Thoracic aorta (tissue), 2 donors: ENCODE measurements around the gene NELL1. TPM values are rescaled to one million over a fixed set of nuclear protein-coding genes. Genes with fewer than 3 reads are reported as not detected.

ENCODE experiments used
- ATAC-seq: fragments of 150-250 bp; one replicate; pipeline ENCODE4 v1.8.0; 2017; ENCODE audit warnings: low read depth; ENCODE audit not compliant: insufficient number of reproducible peaks, low FRiP score
- DNase-seq: peaks from one replicate; pipeline ENCODE4 v3.0.0-alpha.2; 2020; ENCODE audit warnings: low spot score
- H3K27ac ChIP-seq, 2 donors: fragments of 200-600 bp; sonication (generic); 1 replicate in 1 of 2; 2 replicates in 1 of 2; pipeline ENCODE4 v1.5.1; 2016; ENCODE audit warnings: mild to moderate bottlenecking in 2 of 2, moderate library complexity in 2 of 2
- H3K27me3 ChIP-seq: fragments of 200-600 bp; sonication (generic); replicated peaks from 2 replicates; pipeline ENCODE4 v1.6.0; 2016; ENCODE audit warnings: mild to moderate bottlenecking; ENCODE audit not compliant: insufficient read depth
- H3K36me3 ChIP-seq: fragments of 200-600 bp; sonication (generic); one replicate; pipeline ENCODE4 v1.5.1; 2016
- H3K4me1 ChIP-seq, 2 donors: fragments of 200-600 bp; sonication (generic); 1 replicate in 1 of 2; 2 replicates in 1 of 2; pipeline versions ENCODE4 v1.5.1 to v1.6.0; 2016; ENCODE audit warnings: low read depth in 2 of 2, mild to moderate bottlenecking in 1 of 2; ENCODE audit not compliant: control insufficient read depth in 1 of 2
- H3K4me3 ChIP-seq: fragments of 200-600 bp; sonication (generic); 2 replicates; pipeline ENCODE4 v1.5.1; 2016; ENCODE audit warnings: mild to moderate bottlenecking
- H3K9me3 ChIP-seq: fragments of 200-600 bp; sonication (generic); 2 replicates; pipeline ENCODE4 v1.5.1; 2016
- total RNA-seq, 2 donors: library from RNA; depleted of rRNA; stranded (reverse); fragments of >200 nt; gene quantifications; one replicate each; pipeline versions ENCODE4 v1.1.0 to v1.2.3, GENCODE V29; 2016
- TF ChIP-seq, protein P1 (sequence below): fragments of 200-600 bp; sonication (generic); IDR thresholded peaks from one replicate; pipeline ENCODE4 v1.5.1; 2019; ENCODE audit warnings: antibody characterized with exemption

NELL1 gene
- total RNA-seq, 2 donors from 2014 or later = 0.78 TPM; not detected in 1

GRCh38 chr11:20910733-20911132 is 241.3 kb downstream of the NELL1 start:
- TF ChIP-seq, protein P1, sequence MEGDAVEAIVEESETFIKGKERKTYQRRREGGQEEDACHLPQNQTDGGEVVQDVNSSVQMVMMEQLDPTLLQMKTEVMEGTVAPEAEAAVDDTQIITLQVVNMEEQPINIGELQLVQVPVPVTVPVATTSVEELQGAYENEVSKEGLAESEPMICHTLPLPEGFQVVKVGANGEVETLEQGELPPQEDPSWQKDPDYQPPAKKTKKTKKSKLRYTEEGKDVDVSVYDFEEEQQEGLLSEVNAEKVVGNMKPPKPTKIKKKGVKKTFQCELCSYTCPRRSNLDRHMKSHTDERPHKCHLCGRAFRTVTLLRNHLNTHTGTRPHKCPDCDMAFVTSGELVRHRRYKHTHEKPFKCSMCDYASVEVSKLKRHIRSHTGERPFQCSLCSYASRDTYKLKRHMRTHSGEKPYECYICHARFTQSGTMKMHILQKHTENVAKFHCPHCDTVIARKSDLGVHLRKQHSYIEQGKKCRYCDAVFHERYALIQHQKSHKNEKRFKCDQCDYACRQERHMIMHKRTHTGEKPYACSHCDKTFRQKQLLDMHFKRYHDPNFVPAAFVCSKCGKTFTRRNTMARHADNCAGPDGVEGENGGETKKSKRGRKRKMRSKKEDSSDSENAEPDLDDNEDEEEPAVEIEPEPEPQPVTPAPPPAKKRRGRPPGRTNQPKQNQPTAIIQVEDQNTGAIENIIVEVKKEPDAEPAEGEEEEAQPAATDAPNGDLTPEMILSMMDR = no peak
- H3K9me3 ChIP-seq = no peaks in the 10 kb centered on the region
- H3K4me3 ChIP-seq = no peak overlapping the region
- H3K4me1 ChIP-seq = no peaks in the 10 kb centered on the region
- no peak overlapping the region for H3K27ac ChIP-seq
- ATAC-seq (no peak), DNase-seq (no peak)
- no peaks in the 10 kb centered on the region for H3K27me3 ChIP-seq
- no peaks in the 10 kb centered on the region for H3K36me3 ChIP-seq

- Histone ChIP-seq H3K36me3 (no peaks in the 10 kb centered on the region), H3K9me3 (no peaks in the 10 kb centered on the region), H3K27me3 (no peaks in the 10 kb centered on the region), H3K4me3 (no peak overlapping the region), H3K4me1 (no peaks in the 10 kb centered on the region), H3K27ac (no peak overlapping the region)
- TF ChIP-seq, protein P1 = no peak
- no peak for ATAC-seq
- DNase-seq = no peak
Observed at GRCh38 chr11:20912065-20912821, 242.9 kb downstream of the NELL1 start.

GRCh38 chr11:20912922-20913512 is 243.6 kb downstream of the NELL1 start:
- Histone ChIP-seq H3K4me1 (no peaks in the 10 kb centered on the region), H3K27me3 (no peaks in the 10 kb centered on the region), H3K27ac (no peak overlapping the region), H3K36me3 (no peaks in the 10 kb centered on the region), H3K4me3 (no peak overlapping the region), H3K9me3 (no peaks in the 10 kb centered on the region)
- ATAC-seq (no peak), DNase-seq (no peak)
- TF ChIP-seq, protein P1 = no peak

GRCh38 chr11:20917306-20917705 is 247.9 kb downstream of the NELL1 start:
- H3K36me3 ChIP-seq = no peaks in the 10 kb centered on the region
- DNase-seq = no peak
- no peak overlapping the region for H3K27ac ChIP-seq
- TF ChIP-seq, protein P1 = no peak
- no peaks in the 10 kb centered on the region for H3K4me1 ChIP-seq
- ATAC-seq = no peak
- no peak overlapping the region for H3K4me3 ChIP-seq
- H3K9me3 ChIP-seq = no peaks in the 10 kb centered on the region
- H3K27me3 ChIP-seq = no peaks in the 10 kb centered on the region

DNA sequence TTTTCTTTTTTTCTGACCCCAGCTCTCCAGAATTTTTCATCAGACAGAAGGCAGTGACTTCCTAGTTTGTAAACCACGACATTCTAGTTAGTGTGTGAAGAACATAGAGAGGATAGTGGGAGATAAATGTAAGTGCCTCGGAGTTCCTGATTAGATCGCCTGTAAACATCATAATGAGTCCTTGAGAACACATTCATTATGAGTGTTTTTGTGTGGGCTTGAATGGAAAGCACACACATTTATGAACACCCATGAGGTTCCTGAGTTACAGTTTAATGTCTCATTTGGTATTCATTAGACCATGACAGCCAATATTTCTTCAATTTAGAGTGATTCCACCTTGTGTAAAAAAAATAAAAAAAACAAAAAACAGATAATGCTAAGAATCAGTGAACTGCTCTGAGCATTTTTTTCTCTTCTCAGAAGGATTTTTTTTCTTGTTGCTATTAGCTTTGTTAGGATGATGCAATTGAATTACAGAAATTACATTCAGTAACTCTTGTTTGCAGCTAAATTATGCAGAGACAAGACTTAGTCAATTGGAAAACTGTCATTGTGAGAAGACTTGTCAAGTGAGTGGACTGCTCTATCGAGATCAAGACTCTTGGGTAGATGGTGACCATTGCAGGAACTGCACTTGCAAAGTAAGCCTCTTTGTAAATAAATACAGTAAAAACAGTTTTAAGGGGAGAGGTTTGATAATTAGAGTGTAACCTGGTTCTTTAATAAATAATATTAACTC is 257.6 kb downstream of the NELL1 start:
- Histone ChIP-seq H3K27ac (no peak overlapping the region), H3K36me3 (no peaks in the 10 kb centered on the region), H3K27me3 (no peaks in the 10 kb centered on the region), H3K4me3 (no peak overlapping the region), H3K4me1 (peaks cover 0 to 5% of the 10 kb centered on the region in 2 donors), H3K9me3 (no peaks in the 10 kb centered on the region)
- ATAC-seq = no peak
- DNase-seq = no peak
- TF ChIP-seq, protein P1 = no peak
